Esophagus muscularis mucosa (tissue), 4 donors: ENCODE measurements around the gene RPP40. TPM values are rescaled to one million over a fixed set of nuclear protein-coding genes. Genes with fewer than 3 reads are reported as not detected.

Source experiments
- DNase-seq: peaks from one replicate; pipeline ENCODE4 v3.0.0-alpha.2; 2017; ENCODE audit errors: extremely low spot score
- H3K27ac ChIP-seq, 4 donors: fragments of 200-600 bp; sonication (generic); replicated peaks in 1 of 4; 1 replicate in 3 of 4; 2 replicates in 1 of 4; pipeline ENCODE4 v1.5.1; 2016 to 2019; ENCODE audit warnings: mild to moderate bottlenecking in 1 of 4
- H3K27me3 ChIP-seq, 4 donors: fragments of 200-600 bp; sonication (generic); one replicate each; pipeline versions ENCODE4 v1.5.1 to v1.6.0; 2016 to 2019
- H3K36me3 ChIP-seq, 4 donors: fragments of 200-600 bp; sonication (generic); one replicate each; pipeline ENCODE4 v1.5.1; 2016 to 2019
- H3K4me1 ChIP-seq, 4 donors: fragments of 200-600 bp; sonication (generic); one replicate each; pipeline ENCODE4 v1.5.1; 2016 to 2019
- H3K4me3 ChIP-seq, 4 donors: fragments of 200-600 bp; sonication (generic); 1 replicate in 2 of 4; 2 replicates in 2 of 4; pipeline ENCODE4 v1.5.1; 2016 to 2019; ENCODE audit warnings: mild to moderate bottlenecking in 4 of 4, moderate library complexity in 1 of 4
- H3K9me3 ChIP-seq, 4 donors: fragments of 200-600 bp; sonication (generic); 1 replicate in 3 of 4; 2 replicates in 1 of 4; pipeline ENCODE4 v1.5.1; 2016 to 2019
- EP300 ChIP-seq: sonication (generic); formaldehyde crosslinking; IDR thresholded peaks from one replicate; pipeline ENCODE4 v1.6.1; 2017; ENCODE audit warnings: antibody characterized with exemption
- POLR2A ChIP-seq: fragments of 450-650 bp; IDR thresholded peaks from one replicate; pipeline ENCODE4 v1.6.1; 2017; ENCODE audit warnings: antibody characterized with exemption, moderate library complexity, mild to moderate bottlenecking, low read depth
- POLR2AphosphoS5 ChIP-seq, 2 donors: sonication (generic); formaldehyde crosslinking; IDR thresholded peaks; one replicate each; pipeline ENCODE4 v1.6.1; 2017; ENCODE audit warnings: antibody characterized with exemption in 2 of 2
- WGBS: methylation state at CpG from one replicate; pipeline ENCODE4 v1.1.5; 2018; 5-methylcytosine and 5-hydroxymethylcytosine counted together
- intact Hi-C: fragments of 100-400 bp; cut with DNase I; formaldehyde crosslinking; loops from one replicate; pipeline ENCODE4 v1.15.1; 2023
- total RNA-seq, 4 donors: library from RNA; depleted of rRNA; stranded (reverse); fragments of >200 nt; gene quantifications; one replicate each; pipeline versions ENCODE4 v1.1.0 to v1.2.1, GENCODE V29; 2016
- TF ChIP-seq, protein P1 (sequence below), 3 experiments: fragments of 200-600 bp in 2 of 3; fragments of 450-650 bp in 1 of 3; sonication (generic) in 2 of 3; IDR thresholded peaks; one replicate each; pipeline ENCODE4 v1.5.1; 2017 to 2019; ENCODE audit warnings: antibody characterized with exemption in 3 of 3, mild to moderate bottlenecking in 2 of 3, moderate library complexity in 1 of 3

The RPP40 gene
- total RNA-seq, 4 donors from 2014 or later, result 2.5 to 7.9 (median 3.8) TPM

DNA sequence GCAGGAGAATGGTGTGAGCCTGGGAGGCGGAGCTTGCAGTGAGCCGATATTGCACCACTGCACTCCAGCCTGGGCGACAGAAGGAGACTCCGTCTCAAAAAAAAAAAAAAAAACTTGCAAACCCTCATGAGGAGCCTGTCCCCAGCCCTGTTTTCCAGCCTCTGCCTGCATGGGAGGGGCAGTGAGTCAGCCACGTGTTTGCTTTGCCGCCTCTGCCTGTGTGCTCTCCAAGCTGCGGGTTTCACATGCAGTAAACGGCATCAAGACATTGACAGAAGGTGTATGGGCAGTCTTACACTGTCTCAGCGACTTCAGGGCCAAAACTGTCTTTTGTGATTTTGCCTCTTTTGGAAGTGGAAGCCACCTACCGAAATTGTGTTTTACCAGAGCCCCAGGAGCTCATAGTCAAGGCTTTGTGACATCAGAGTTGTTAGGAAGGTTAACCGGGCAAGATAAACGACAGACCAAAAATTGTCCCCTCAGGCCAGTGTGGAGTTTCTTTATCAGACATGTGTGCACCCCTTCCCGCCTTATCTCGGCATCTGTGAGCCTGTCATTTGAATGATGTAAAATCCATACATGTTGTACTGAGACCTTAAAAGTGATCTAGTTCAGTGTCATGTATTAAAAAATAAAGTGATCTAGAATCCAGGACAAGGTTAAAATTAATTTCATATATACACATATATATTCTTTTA lies 52.9 kb downstream of the RPP40 start:
- DNase-seq, result no peak
- TF ChIP-seq POLR2AphosphoS5 (IDR thresholded peaks at IDR 0.05), result no peak
- TF ChIP-seq, protein P1, sequence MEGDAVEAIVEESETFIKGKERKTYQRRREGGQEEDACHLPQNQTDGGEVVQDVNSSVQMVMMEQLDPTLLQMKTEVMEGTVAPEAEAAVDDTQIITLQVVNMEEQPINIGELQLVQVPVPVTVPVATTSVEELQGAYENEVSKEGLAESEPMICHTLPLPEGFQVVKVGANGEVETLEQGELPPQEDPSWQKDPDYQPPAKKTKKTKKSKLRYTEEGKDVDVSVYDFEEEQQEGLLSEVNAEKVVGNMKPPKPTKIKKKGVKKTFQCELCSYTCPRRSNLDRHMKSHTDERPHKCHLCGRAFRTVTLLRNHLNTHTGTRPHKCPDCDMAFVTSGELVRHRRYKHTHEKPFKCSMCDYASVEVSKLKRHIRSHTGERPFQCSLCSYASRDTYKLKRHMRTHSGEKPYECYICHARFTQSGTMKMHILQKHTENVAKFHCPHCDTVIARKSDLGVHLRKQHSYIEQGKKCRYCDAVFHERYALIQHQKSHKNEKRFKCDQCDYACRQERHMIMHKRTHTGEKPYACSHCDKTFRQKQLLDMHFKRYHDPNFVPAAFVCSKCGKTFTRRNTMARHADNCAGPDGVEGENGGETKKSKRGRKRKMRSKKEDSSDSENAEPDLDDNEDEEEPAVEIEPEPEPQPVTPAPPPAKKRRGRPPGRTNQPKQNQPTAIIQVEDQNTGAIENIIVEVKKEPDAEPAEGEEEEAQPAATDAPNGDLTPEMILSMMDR (IDR thresholded peaks at IDR 0.05), result no peak
- no peak for TF ChIP-seq POLR2A
- no peak for TF ChIP-seq EP300
- H3K36me3 ChIP-seq, result peaks cover 7 to 93% (median 66%) of the 10 kb centered on the region in 4 donors
- no peaks in the 10 kb centered on the region for H3K4me1 ChIP-seq
- H3K27ac ChIP-seq, result no peak overlapping the region
- no peak overlapping the region for H3K4me3 ChIP-seq
- intact Hi-C loops, result no loop called here
- 89% methylated on average over 14 of the region's 14 CpGs for WGBS
- H3K9me3 ChIP-seq, result no peaks in the 10 kb centered on the region
- H3K27me3 ChIP-seq, result no peaks in the 10 kb centered on the region

DNA sequence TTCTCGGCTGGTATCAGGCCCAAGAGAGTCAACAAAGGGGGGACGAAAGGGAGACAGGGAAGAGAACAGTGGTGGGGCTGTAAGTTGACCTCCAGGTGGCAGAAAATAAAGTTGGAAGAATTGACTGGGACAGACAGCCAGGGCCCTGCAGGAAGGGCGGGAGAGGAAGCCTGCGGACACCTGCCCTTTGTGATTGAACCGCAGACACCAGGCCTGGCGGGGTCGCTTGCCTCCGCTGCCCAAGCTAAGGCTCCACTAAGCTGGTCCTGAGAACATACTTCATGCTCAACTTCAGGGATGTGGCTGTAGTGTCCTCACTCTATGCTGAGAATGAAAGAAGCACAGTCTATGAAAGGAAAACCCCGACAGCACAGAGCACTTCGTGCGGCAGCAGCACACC lies 53.8 kb downstream of the RPP40 start:
- H3K36me3 ChIP-seq, result peaks cover 15 to 93% (median 70%) of the 10 kb centered on the region in 4 donors
- no peak for DNase-seq
- 98% methylated on average over 11 of the region's 11 CpGs for WGBS
- no peak overlapping the region for H3K4me3 ChIP-seq
- no peak for TF ChIP-seq EP300
- TF ChIP-seq, protein P1 (IDR thresholded peaks at IDR 0.05), result no peak
- no peak for TF ChIP-seq POLR2AphosphoS5 (IDR thresholded peaks at IDR 0.05)
- no peak for TF ChIP-seq POLR2A
- H3K27me3 ChIP-seq, result no peaks in the 10 kb centered on the region
- intact Hi-C loops, result no loop called here
- H3K27ac ChIP-seq, result no peak overlapping the region
- no peaks in the 10 kb centered on the region for H3K9me3 ChIP-seq
- no peaks in the 10 kb centered on the region for H3K4me1 ChIP-seq

DNA sequence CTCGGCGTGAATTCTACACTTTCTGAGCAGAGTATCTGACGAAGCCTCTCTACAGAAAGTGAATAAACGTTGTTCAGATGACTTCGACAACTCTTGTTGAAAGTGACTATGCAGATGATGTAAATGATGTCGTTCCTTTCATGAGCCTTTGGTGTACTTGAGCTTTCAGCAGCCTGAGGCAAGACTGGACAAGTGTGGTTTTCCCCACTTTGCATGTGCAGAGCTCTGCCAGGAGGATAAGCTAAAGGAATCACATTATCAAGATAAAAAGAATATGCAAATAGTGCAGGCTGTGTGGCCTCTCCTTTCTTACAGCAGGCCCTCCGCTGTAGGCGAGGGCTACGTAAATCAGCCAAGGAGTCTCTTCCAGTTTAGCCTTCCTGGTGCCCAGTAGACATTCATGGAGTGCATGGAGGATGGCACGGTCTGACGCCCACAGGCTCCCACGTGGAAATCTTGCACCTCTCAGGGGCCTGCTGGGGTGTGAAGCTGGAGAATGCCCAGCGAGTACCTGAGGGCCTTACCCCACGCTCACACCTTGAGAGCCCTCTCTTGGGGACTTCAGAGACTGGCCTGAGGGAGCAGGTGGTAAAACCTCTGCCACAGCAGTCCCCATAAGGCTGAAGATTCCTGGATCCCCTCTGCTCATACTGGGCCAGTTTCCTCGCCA lies 54.9 kb downstream of the RPP40 start:
- Histone ChIP-seq H3K27me3 (no peaks in the 10 kb centered on the region), H3K36me3 (peaks cover 20 to 91% (median 66%) of the 10 kb centered on the region in 4 donors), H3K4me3 (no peak overlapping the region), H3K4me1 (no peaks in the 10 kb centered on the region), H3K27ac (no peak overlapping the region), H3K9me3 (no peaks in the 10 kb centered on the region)
- no peak for TF ChIP-seq EP300
- no peak for TF ChIP-seq POLR2AphosphoS5 (IDR thresholded peaks at IDR 0.05)
- TF ChIP-seq, protein P1 (IDR thresholded peaks at IDR 0.05), result no peak
- TF ChIP-seq POLR2A, result no peak
- intact Hi-C loops, result no loop called here
- 96% methylated on average over 11 of the region's 15 CpGs for WGBS
- no peak for DNase-seq

DNA sequence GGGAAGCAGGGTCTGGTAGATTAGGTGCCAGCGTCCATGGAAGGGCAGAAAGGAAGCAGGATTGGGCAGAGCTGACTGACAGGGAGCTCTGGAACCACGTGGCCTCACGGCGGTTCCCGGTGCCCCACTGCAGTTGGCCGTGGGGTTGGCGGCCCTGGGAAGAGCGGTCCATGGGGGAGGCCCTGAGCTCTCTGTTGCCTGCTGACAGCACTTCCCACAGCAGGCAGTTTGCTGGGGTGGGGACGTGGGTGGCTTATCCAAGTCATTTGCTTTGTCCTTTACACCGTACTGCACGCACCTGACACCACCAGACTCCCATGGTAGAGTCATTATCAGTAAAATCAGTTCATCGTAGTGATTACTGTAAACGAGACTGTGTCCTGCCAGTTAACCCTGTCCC lies 56.1 kb downstream of the RPP40 start:
- Histone ChIP-seq H3K36me3 (peaks cover 20 to 79% (median 60%) of the 10 kb centered on the region in 4 donors), H3K4me3 (no peak overlapping the region), H3K9me3 (no peaks in the 10 kb centered on the region), H3K27ac (no peak overlapping the region), H3K4me1 (peaks cover 4 to 8% (median 6%) of the 10 kb centered on the region in 4 donors), H3K27me3 (no peaks in the 10 kb centered on the region)
- TF ChIP-seq EP300 (no peak), POLR2A (no peak), POLR2AphosphoS5 (IDR thresholded peaks at IDR 0.05) (no peak)
- TF ChIP-seq, protein P1 (IDR thresholded peaks at IDR 0.05), result no peak
- intact Hi-C loops, result no loop called here
- no peak for DNase-seq
- 91% methylated on average over 13 of the region's 13 CpGs for WGBS
